HEK293 (cell line): Measurements from ENCODE around the gene SKAP1.
"Not testable (repeated sequence)": the region's sequence is repeated elsewhere in the genome, so short reads cannot be mapped to it uniquely, and the experiment has no call there.

Experiments used
- CTCF ChIA-PET: fragments of 350-600 bp; formaldehyde crosslinking; extraction: SDS; loops from one replicate; lab custom pipeline; 2021; ENCODE audit warnings: antibody characterized with exemption; lab: Yijun Ruan, JAX
- POLR2A ChIA-PET: fragments of 300-600 bp; formaldehyde crosslinking; extraction: SDS; loops from one replicate; lab custom pipeline; 2020; ENCODE audit warnings: antibody characterized with exemption, inconsistent platforms; lab: Yijun Ruan, JAX
- H3K27ac ChIP-seq: fragments of 200-500 bp; sonication (Bioruptor generic); 2 replicates; pipeline ENCODE4 v1.5.1; 2014; ENCODE audit warnings: low read depth, low read length, control low read depth, inconsistent platforms; ENCODE audit errors: extremely low read depth
- H3K36me3 ChIP-seq, 2 experiments: fragments of 200-500 bp in 1 of 2; sonication (Bioruptor generic) in 1 of 2; 1 replicate in 1 of 2; 2 replicates in 1 of 2; pipeline ENCODE4 v1.5.1; 2014 to 2017; ENCODE audit warnings: inconsistent platforms in 2 of 2, low read length in 2 of 2; ENCODE audit not compliant: control insufficient read depth in 2 of 2, insufficient read depth in 1 of 2
- H3K4me1 ChIP-seq: fragments of 200-500 bp; sonication (Bioruptor generic); 2 replicates; pipeline ENCODE4 v1.5.1; 2014; ENCODE audit warnings: mild to moderate bottlenecking, low read length, inconsistent platforms; ENCODE audit not compliant: control insufficient read depth, insufficient read depth
- H3K4me3 ChIP-seq: 2 replicates; pipeline ENCODE4 v1.5.1; 2011; ENCODE audit warnings: low read depth, mild to moderate bottlenecking, control low read depth, low read length, moderate library complexity
- H3K9me3 ChIP-seq: fragments of 200-500 bp; sonication (Bioruptor generic); 2 replicates; pipeline ENCODE4 v1.5.1; 2014; ENCODE audit warnings: low read depth, low read length, inconsistent platforms; ENCODE audit not compliant: control insufficient read depth, insufficient read depth
- GFI1B ChIP-seq: fragments of 450-650 bp; formaldehyde crosslinking; IDR thresholded peaks from 2 replicates; pipeline ENCODE4 v1.5.1; 2016; ENCODE audit warnings: missing biosample characterization, missing genetic modification characterization
- PRDM1 ChIP-seq: fragments of 450-650 bp; formaldehyde crosslinking; IDR thresholded peaks from 2 replicates; pipeline ENCODE4; 2016; ENCODE audit warnings: missing biosample characterization, missing genetic modification characterization
- SALL2 ChIP-seq: fragments of 450-650 bp; formaldehyde crosslinking; IDR thresholded peaks from 2 replicates; pipeline ENCODE4 v1.5.0; 2017; ENCODE audit warnings: missing biosample characterization, mild to moderate bottlenecking, missing genetic modification characterization, borderline replicate concordance
- TRIM28 ChIP-seq: IDR thresholded peaks from 2 replicates; pipeline ENCODE4 v1.6.1; 2011; ENCODE audit warnings: low read length, control low read depth, borderline replicate concordance
- ZBTB11 ChIP-seq: fragments of 450-650 bp; formaldehyde crosslinking; conservative IDR thresholded peaks from 2 replicates; pipeline ENCODE4 v1.5.1; 2016; ENCODE audit warnings: low read depth, missing biosample characterization, missing genetic modification characterization
- ZBTB17 ChIP-seq: fragments of 450-650 bp; formaldehyde crosslinking; IDR thresholded peaks from 2 replicates; pipeline ENCODE4 v1.5.1; 2016; ENCODE audit warnings: missing biosample characterization, missing genetic modification characterization
- ZNF175 ChIP-seq: fragments of 450-650 bp; formaldehyde crosslinking; IDR thresholded peaks from 2 replicates; pipeline ENCODE4 v1.5.1; 2016; ENCODE audit warnings: missing biosample characterization, missing genetic modification characterization
- ZNF211 ChIP-seq: fragments of 450-650 bp; formaldehyde crosslinking; IDR thresholded peaks from 2 replicates; pipeline ENCODE4 v1.5.1; 2016; ENCODE audit warnings: low read depth, missing biosample characterization, missing genetic modification characterization
- ZNF266 ChIP-seq: fragments of 450-650 bp; formaldehyde crosslinking; IDR thresholded peaks from 2 replicates; pipeline ENCODE4 v1.5.1; 2016; ENCODE audit warnings: missing biosample characterization, missing genetic modification characterization, low read depth
- ZNF350 ChIP-seq: fragments of 450-650 bp; formaldehyde crosslinking; IDR thresholded peaks from 2 replicates; pipeline ENCODE4 v1.5.0; 2017; ENCODE audit warnings: missing biosample characterization, mild to moderate bottlenecking, missing genetic modification characterization
- ZNF366 ChIP-seq: fragments of 450-650 bp; formaldehyde crosslinking; conservative IDR thresholded peaks from 2 replicates; pipeline ENCODE4 v1.5.1; 2016; ENCODE audit warnings: missing biosample characterization, missing genetic modification characterization
- ZNF433 ChIP-seq: fragments of 450-650 bp; formaldehyde crosslinking; IDR thresholded peaks from 2 replicates; pipeline ENCODE4 v1.5.1; 2016; ENCODE audit warnings: missing biosample characterization, missing genetic modification characterization, low read depth
- ZNF560 ChIP-seq: fragments of 450-650 bp; formaldehyde crosslinking; IDR thresholded peaks from 2 replicates; pipeline ENCODE4 v1.5.1; 2017; ENCODE audit warnings: missing biosample characterization, missing genetic modification characterization, borderline replicate concordance
- ZNF600 ChIP-seq: fragments of 450-650 bp; formaldehyde crosslinking; IDR thresholded peaks from 2 replicates; pipeline ENCODE4 v1.5.1; 2016; ENCODE audit warnings: missing biosample characterization, missing genetic modification characterization
- ZNF664 ChIP-seq: fragments of 450-650 bp; formaldehyde crosslinking; IDR thresholded peaks from 2 replicates; pipeline ENCODE4 v1.5.1; 2016; ENCODE audit warnings: missing biosample characterization, missing genetic modification characterization
- TF ChIP-seq, protein P1 (sequence below): fragments of 450-650 bp; formaldehyde crosslinking; IDR thresholded peaks from 2 replicates; pipeline ENCODE4 v1.5.1; 2016; ENCODE audit warnings: missing biosample characterization, missing genetic modification characterization
- TF ChIP-seq, protein P2 (sequence below): fragments of 450-650 bp; formaldehyde crosslinking; IDR thresholded peaks from 2 replicates; pipeline ENCODE4 v1.5.1; 2016; ENCODE audit warnings: missing biosample characterization, missing genetic modification characterization

Gene SKAP1

GRCh38 chr17:48340916-48341315 is 89.1 kb downstream of the SKAP1 start:
- TF ChIP-seq ZNF664 (tag by site-specific recombination) (peak; percentile 93), ZNF350 (tag by site-specific recombination) (no peak)
- TF ChIP-seq, all 188 proteins: peak for 1
- Histone ChIP-seq H3K36me3 (no peaks in the 10 kb centered on the region), H3K4me3 (no peak overlapping the region), H3K4me1 (peaks cover 6% of the 10 kb centered on the region; the same call in 1 of the 2 replicates), H3K9me3 (no peaks in the 10 kb centered on the region), H3K27ac (no peak overlapping the region)
- POLR2A ChIA-PET, result no interaction called here
- CTCF ChIA-PET, result interaction anchor here (0.6 to 4.8 kb wide), 13 partner anchors 10 to 283 kb away, joined by 3 to 37 read pairs (median 5); partner anchors contain the start of gene HOXB5

DNA sequence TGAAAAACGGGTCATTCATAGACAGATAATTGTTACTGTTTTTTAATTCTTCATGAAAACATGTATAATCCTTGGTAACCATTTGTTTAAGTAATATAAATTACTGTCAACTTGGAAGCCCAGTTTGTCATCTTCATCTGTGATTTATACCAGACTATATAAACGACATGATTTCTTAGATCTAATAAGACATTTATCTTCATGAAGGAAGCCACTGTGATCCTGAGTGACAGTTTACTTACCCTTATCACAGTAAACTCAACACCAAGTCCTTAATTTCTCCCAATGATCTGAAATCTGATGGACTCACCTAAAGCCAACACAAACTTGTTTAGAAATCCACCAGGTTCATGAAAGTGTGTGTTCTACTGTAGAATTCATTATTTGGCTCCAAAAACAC is 91.3 kb downstream of the SKAP1 start:
- no peak overlapping the region for H3K27ac ChIP-seq
- ChIA-PET CTCF (interaction anchor here (0.6 to 4.8 kb wide), 10 partner anchors 13 to 279 kb away, joined by 3 to 37 read pairs (median 9); partner anchors contain the start of gene HOXB5), POLR2A (no interaction called here)
- H3K4me1 ChIP-seq, result peaks cover 12% of the 10 kb centered on the region; the same call in 1 of the 2 replicates
- no peak overlapping the region for H3K4me3 ChIP-seq
- TF ChIP-seq, protein P1, sequence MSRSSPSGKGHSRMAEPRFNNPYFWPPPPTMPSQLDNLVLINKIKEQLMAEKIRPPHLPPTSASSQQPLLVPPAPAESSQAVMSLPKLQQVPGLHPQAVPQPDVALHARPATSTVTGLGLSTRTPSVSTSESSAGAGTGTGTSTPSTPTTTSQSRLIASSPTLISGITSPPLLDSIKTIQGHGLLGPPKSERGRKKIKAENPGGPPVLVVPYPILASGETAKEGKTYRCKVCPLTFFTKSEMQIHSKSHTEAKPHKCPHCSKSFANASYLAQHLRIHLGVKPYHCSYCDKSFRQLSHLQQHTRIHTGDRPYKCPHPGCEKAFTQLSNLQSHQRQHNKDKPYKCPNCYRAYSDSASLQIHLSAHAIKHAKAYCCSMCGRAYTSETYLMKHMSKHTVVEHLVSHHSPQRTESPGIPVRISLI (tag by site-specific recombination), result no peak
- 0 out of 2 replicates have a peak, but pooled peaks have one; percentile 43 for TF ChIP-seq GFI1B (tag by site-specific recombination)
- no peaks in the 10 kb centered on the region for H3K9me3 ChIP-seq
- no peaks in the 10 kb centered on the region for H3K36me3 ChIP-seq

- TF ChIP-seq ZNF266 (tag by site-specific recombination), result 0 out of 2 replicates have a peak, but pooled peaks have one; percentile 16
- TF ChIP-seq ZNF600 (tag by site-specific recombination), result peak; percentile 64
- peak; percentile 97 for TF ChIP-seq ZNF366 (tag by site-specific recombination)
- TF ChIP-seq PRDM1 (tag by site-specific recombination), result 0 out of 2 replicates have a peak, but pooled peaks have one; percentile 20
- H3K36me3 ChIP-seq, H3K27ac ChIP-seq, H3K4me3 ChIP-seq, POLR2A ChIA-PET, H3K9me3 ChIP-seq: not testable (repeated sequence)
- peaks cover 15% of the 10 kb centered on the region; the same call in 1 of the 2 replicates for H3K4me1 ChIP-seq
- CTCF ChIA-PET, result interaction anchor here (0.6 to 4.8 kb wide), 8 partner anchors 13 to 280 kb away, joined by 3 to 37 read pairs (median 11); partner anchors contain the start of gene HOXB5
These were observed 92.1 kb downstream of the SKAP1 start for GRCh38 chr17:48337903-48338302.

- TF ChIP-seq ZNF433 (tag by site-specific recombination) (no peak), TRIM28 (no peak), ZNF211 (no peak), ZNF560 (tag by site-specific recombination) (no peak)
- no peak overlapping the region for H3K27ac ChIP-seq
- H3K36me3 ChIP-seq, result no peaks in the 10 kb centered on the region
- ChIA-PET CTCF (interaction anchor here (0.5 to 7.6 kb wide), 24 partner anchors 9 to 313 kb away, joined by 3 to 69 read pairs (median 6); partner anchors contain the start of gene HOXB5), POLR2A (no interaction called here)
- no peaks in the 10 kb centered on the region for H3K9me3 ChIP-seq
- peaks cover 15% of the 10 kb centered on the region; the same call in 1 of the 2 replicates for H3K4me1 ChIP-seq
- H3K4me3 ChIP-seq, result no peak overlapping the region
These were observed 93.0 kb downstream of the SKAP1 start for GRCh38 chr17:48336986-48337385.

- Histone ChIP-seq H3K4me1 (peaks cover 15% of the 10 kb centered on the region; the same call in 1 of the 2 replicates), H3K36me3 (no peaks in the 10 kb centered on the region), H3K27ac (no peak overlapping the region), H3K4me3 (no peak overlapping the region), H3K9me3 (no peaks in the 10 kb centered on the region)
- ChIA-PET CTCF (interaction anchor here (0.6 to 7.6 kb wide), 62 partner anchors 10 to 305 kb away, joined by 3 to 69 read pairs (median 4); partner anchors contain the start of genes HOXB5 and HOXB9), POLR2A (interaction anchor here (0.5 to 1.0 kb wide), 3 partner anchors 210 to 274 kb away, joined by 3 to 7 read pairs (median 4); no protein-coding TSS in a partner anchor)
- TF ChIP-seq, protein P2, sequence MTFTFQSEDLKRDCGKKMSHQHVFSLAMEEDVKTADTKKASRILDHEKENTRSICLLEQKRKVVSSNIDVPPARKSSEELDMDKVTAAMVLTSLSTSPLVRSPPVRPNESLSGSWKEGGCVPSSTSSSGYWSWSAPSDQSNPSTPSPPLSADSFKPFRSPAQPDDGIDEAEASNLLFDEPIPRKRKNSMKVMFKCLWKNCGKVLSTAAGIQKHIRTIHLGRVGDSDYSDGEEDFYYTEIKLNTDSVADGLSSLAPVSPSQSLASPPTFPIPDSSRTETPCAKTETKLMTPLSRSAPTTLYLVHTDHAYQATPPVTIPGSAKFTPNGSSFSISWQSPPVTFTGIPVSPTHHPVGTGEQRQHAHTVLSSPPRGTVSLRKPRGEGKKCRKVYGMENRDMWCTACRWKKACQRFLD (tag by site-specific recombination), result no peak
- no peak for TF ChIP-seq ZNF175 (tag by site-specific recombination)
- no peak for TF ChIP-seq SALL2 (tag by site-specific recombination)
- peak; percentile 24; the same call in 1 of the 2 replicates for TF ChIP-seq ZBTB17 (tag by site-specific recombination)
- TF ChIP-seq ZBTB11 (tag by site-specific recombination), result no peak
These were observed 94.0 kb downstream of the SKAP1 start for GRCh38 chr17:48335858-48336500.
